GM13976 (cell line): ENCODE measurements around the gene UCN.
"Not testable (repeated sequence)": the region's sequence is repeated elsewhere in the genome, so short reads cannot be mapped to it uniquely, and the experiment has no call there.

Source experiments
- DNase-seq: peaks from one replicate; pipeline ENCODE4 v3.0.0; 2012; ENCODE audit warnings: low spot score
- CTCF ChIP-seq: IDR thresholded peaks from 2 replicates; pipeline ENCODE4 v1.5.1; 2012; ENCODE audit warnings: borderline replicate concordance, mild to moderate bottlenecking; ENCODE audit not compliant: insufficient read depth; ENCODE audit errors: extremely low read depth, missing control alignments, control extremely low read depth
- in situ Hi-C: fragments of 300-500 bp; cut with MboI; formaldehyde crosslinking; loops from one replicate; pipeline ENCODE4 v1.12.0; 2022; ENCODE audit warnings: low sequenced_read_pairs, mixed read lengths, inconsistent platforms; ENCODE audit not compliant: unreplicated experiment

UCN gene

GRCh38 chr2:27308359-27308881 lies at the start of gene UCN:
Gene UCN, minus strand, starts transcription at chr2:27308445. Its CDS starts 550 bp downstream, at chr2:27307895.
- no peak for TF ChIP-seq CTCF
- in situ Hi-C loops = no loop called here
- no peak for DNase-seq

GRCh38 chr2:27356382-27357181 lies 48.3 kb upstream of the UCN start, which contains the start of gene GTF3C2:
Gene GTF3C2, minus strand, starts transcription at chr2:27356764. Its CDS starts 13,210 bp downstream, at chr2:27343554.
- DNase-seq = peak; percentile 92
- in situ Hi-C loops = no loop called here
- no peak for TF ChIP-seq CTCF

GRCh38 chr2:27356056-27356381 lies 47.8 kb upstream of the UCN start:
- no peak for TF ChIP-seq CTCF
- in situ Hi-C loops = no loop called here
- peak; percentile 74 for DNase-seq

GRCh38 chr2:27354597-27354927 lies 46.3 kb upstream of the UCN start:
- in situ Hi-C loops = no loop called here
- DNase-seq = no peak
- TF ChIP-seq CTCF = no peak

GRCh38 chr2:27353762-27354596 lies 45.7 kb upstream of the UCN start:
- no peak for DNase-seq
- in situ Hi-C loops = no loop called here
- TF ChIP-seq CTCF = no peak

- in situ Hi-C loops, DNase-seq: not testable (repeated sequence)
Measured at GRCh38 chr2:27353386-27353761, 45.1 kb upstream of the UCN start.

- in situ Hi-C loops = no loop called here
- no peak for TF ChIP-seq CTCF
- DNase-seq = no peak
Measured at GRCh38 chr2:27351802-27352598, 43.8 kb upstream of the UCN start.
